Suprapubic skin (tissue), 4 donors: ENCODE measurements around the gene PCNX4.

Experiments
- EP300 ChIP-seq: sonication (generic); formaldehyde crosslinking; IDR thresholded peaks from one replicate; pipeline ENCODE4 v1.6.1; 2017; ENCODE audit warnings: antibody characterized with exemption
- POLR2A ChIP-seq, 2 donors: fragments of 450-650 bp; IDR thresholded peaks; one replicate each; pipeline ENCODE4 v1.6.1; 2017; ENCODE audit warnings: antibody characterized with exemption in 2 of 2, mild to moderate bottlenecking in 2 of 2, moderate library complexity in 2 of 2
- POLR2AphosphoS5 ChIP-seq, 3 donors: sonication (generic); formaldehyde crosslinking; IDR thresholded peaks; one replicate each; pipeline ENCODE4 v1.6.1; 2017; ENCODE audit warnings: antibody characterized with exemption in 3 of 3
- TF ChIP-seq, protein P1 (sequence below), 2 donors: fragments of 200-600 bp in 1 of 2; fragments of 450-650 bp in 1 of 2; sonication (generic) in 1 of 2; IDR thresholded peaks; one replicate each; pipeline ENCODE4 v1.5.1; 2016 to 2019; ENCODE audit warnings: antibody characterized with exemption in 2 of 2, mild to moderate bottlenecking in 1 of 2, moderate library complexity in 1 of 2

DNA sequence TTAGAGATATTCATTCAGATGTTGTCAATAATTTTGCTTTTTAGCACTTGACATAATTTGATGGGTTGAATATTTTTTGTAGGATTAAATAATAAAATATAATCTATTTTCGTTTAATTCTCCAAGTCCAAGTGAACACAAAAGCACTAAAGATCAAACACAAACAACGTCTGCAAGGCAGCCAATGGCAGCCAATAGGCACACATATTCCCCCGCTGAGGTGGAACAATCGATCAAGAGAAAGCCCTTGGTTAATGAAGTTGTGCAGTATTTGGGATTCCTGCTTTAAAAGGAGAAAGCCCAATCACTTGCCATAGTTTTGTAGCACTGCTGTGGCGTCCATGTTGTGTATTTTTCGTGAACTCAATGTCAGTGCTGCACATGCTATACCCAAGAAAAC lies 72.0 kb downstream of the PCNX4 start:
- TF ChIP-seq, protein P1, sequence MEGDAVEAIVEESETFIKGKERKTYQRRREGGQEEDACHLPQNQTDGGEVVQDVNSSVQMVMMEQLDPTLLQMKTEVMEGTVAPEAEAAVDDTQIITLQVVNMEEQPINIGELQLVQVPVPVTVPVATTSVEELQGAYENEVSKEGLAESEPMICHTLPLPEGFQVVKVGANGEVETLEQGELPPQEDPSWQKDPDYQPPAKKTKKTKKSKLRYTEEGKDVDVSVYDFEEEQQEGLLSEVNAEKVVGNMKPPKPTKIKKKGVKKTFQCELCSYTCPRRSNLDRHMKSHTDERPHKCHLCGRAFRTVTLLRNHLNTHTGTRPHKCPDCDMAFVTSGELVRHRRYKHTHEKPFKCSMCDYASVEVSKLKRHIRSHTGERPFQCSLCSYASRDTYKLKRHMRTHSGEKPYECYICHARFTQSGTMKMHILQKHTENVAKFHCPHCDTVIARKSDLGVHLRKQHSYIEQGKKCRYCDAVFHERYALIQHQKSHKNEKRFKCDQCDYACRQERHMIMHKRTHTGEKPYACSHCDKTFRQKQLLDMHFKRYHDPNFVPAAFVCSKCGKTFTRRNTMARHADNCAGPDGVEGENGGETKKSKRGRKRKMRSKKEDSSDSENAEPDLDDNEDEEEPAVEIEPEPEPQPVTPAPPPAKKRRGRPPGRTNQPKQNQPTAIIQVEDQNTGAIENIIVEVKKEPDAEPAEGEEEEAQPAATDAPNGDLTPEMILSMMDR (IDR thresholded peaks at IDR 0.05), result no peak
- TF ChIP-seq POLR2A (IDR thresholded peaks at IDR 0.05) (no peak), POLR2AphosphoS5 (IDR thresholded peaks at IDR 0.05) (no peak), EP300 (no peak)
